ENCODE results near the gene LZTFL1.

The LZTFL1 gene

GRCh38 chr3:45777746-45778386, 64.1 kb downstream of the LZTFL1 start:
- no peak for TF ChIP-seq CTCF (IDR thresholded peaks at IDR 0.05; ENCODE audit: low read depth, low read length)
- no peak for DNase-seq (ENCODE audit: extremely low read depth, low read depth)

- TF ChIP-seq CTCF (IDR thresholded peaks at IDR 0.05; ENCODE audit: low read depth, low read length) = no peak
- DNase-seq (ENCODE audit: extremely low read depth, low read depth) = no peak
These were observed 64.7 kb downstream of the LZTFL1 start for GRCh38 chr3:45777111-45777745.

- DNase-seq (ENCODE audit: extremely low read depth, low read depth) = no peak
- TF ChIP-seq CTCF (IDR thresholded peaks at IDR 0.05; ENCODE audit: low read depth, low read length) = no peak
These were observed 65.3 kb downstream of the LZTFL1 start for GRCh38 chr3:45776611-45777010.

GRCh38 chr3:45776301-45776595, 65.7 kb downstream of the LZTFL1 start:
- no peak for DNase-seq (ENCODE audit: extremely low read depth, low read depth)
- TF ChIP-seq CTCF (IDR thresholded peaks at IDR 0.05; ENCODE audit: low read depth, low read length) = no peak

- no peak for DNase-seq (ENCODE audit: extremely low read depth, low read depth)
- TF ChIP-seq CTCF (IDR thresholded peaks at IDR 0.05; ENCODE audit: low read depth, low read length) = no peak
These were observed 66.2 kb downstream of the LZTFL1 start for GRCh38 chr3:45775571-45776300.

- TF ChIP-seq CTCF (IDR thresholded peaks at IDR 0.05; ENCODE audit: low read depth, low read length) = no peak
These were observed 67.1 kb downstream of the LZTFL1 start for GRCh38 chr3:45774581-45775521.

More at GRCh38 chr3:45774581-45775521, 67.1 kb downstream of the LZTFL1 start:
- DNase-seq (ENCODE audit: extremely low read depth, low read depth) = no peak
